ENCODE data around the gene APOC3. TPM values are rescaled to one million over a fixed set of nuclear protein-coding genes. Genes with fewer than 3 reads are reported as not detected.

Gene APOC3
- total RNA-seq, 1 donor from 2014 or later: not detected

DNA sequence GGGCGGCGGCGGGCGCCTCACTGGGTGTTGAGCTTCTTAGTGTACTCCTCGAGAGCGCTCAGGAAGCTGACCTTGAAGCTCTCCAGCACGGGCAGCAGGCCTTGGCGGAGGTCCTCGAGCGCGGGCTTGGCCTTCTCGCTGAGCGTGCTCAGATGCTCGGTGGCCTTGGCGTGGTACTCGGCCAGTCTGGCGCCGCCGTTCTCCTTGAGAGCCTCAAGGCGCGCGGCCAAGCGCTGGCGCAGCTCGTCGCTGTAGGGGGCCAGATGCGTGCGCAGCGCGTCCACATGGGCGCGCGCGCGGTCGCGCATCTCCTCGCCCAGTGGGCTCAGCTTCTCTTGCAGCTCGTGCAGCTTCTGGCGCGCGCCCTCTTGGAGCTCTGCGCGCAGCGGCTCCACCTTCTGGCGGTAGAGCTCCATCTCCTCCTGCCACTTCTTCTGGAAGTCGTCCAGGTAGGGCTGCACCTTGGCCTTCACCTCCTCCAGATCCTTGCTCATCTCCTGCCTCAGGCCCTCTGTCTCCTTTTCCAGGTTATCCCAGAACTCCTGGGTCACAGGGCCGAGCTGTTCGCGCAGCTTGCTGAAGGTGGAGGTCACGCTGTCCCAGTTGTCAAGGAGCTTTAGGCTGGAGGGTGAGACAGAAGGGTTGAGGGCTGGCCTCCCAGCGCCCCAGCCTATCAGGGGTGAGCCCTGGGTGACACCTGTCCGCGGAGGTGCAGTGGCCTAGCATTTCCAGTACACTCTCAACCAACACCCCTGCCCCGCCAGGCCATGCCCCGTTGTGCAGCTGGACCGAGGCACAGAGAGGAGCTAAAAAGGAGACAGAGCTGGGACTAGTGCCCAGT, 6.3 kb downstream of the APOC3 start:
- peak overlapping the region; percentile 40 to 70 (median 65) for H3K4me3 ChIP-seq (ENCODE audit: low read length in 3 of 3)
- H3K27me3 ChIP-seq (ENCODE audit: control insufficient read depth in 3 of 3, insufficient read depth in 3 of 3, low read length in 3 of 3): peaks cover 0 to 2% (median 0%) of the 10 kb centered on the region in 3 donors
- H3K9me3 ChIP-seq (ENCODE audit: control insufficient read depth in 3 of 3, low read length in 3 of 3): no peaks in the 10 kb centered on the region
- peak overlapping the region in 2 of 3 donors; percentile 50 to 66 for H3K9ac ChIP-seq (ENCODE audit: low read depth in 1 of 3, low read length in 3 of 3)
- H3K36me3 ChIP-seq (ENCODE audit: control insufficient read depth in 3 of 3, insufficient read depth in 3 of 3, low read length in 3 of 3): no peaks in the 10 kb centered on the region
- peak overlapping the region; percentile 48 for H3K27ac ChIP-seq (ENCODE audit: low read depth, low read length)
- peaks cover 15 to 33% (median 21%) of the 10 kb centered on the region in 3 donors for H3K4me1 ChIP-seq (ENCODE audit: control insufficient read depth in 3 of 3, insufficient read depth in 3 of 3, low read length in 3 of 3)

GRCh38 chr11:116836632-116836991, 6.9 kb downstream of the APOC3 start:
- Histone ChIP-seq H3K9me3 (ENCODE audit: control insufficient read depth in 3 of 3, low read length in 3 of 3) (no peaks in the 10 kb centered on the region), H3K27ac (ENCODE audit: low read depth, low read length) (no peak overlapping the region), H3K36me3 (ENCODE audit: control insufficient read depth in 3 of 3, insufficient read depth in 3 of 3, low read length in 3 of 3) (no peaks in the 10 kb centered on the region), H3K27me3 (ENCODE audit: control insufficient read depth in 3 of 3, insufficient read depth in 3 of 3, low read length in 3 of 3) (peaks cover 0 to 2% (median 0%) of the 10 kb centered on the region in 3 donors), H3K4me1 (ENCODE audit: control insufficient read depth in 3 of 3, insufficient read depth in 3 of 3, low read length in 3 of 3) (peaks cover 15 to 33% (median 21%) of the 10 kb centered on the region in 3 donors), H3K9ac (ENCODE audit: low read depth in 1 of 3, low read length in 3 of 3) (peak overlapping the region in 1 of 3 donors; percentile 66), H3K4me3 (ENCODE audit: low read length in 3 of 3) (peak overlapping the region in 1 of 3 donors; percentile 65)

- H3K4me3 ChIP-seq (ENCODE audit: low read length in 3 of 3): peak within 1 kb of the TSS in 2 of 3 donors; percentile 65 to 70
- no peak within 1 kb of the TSS for H3K27ac ChIP-seq (ENCODE audit: low read depth, low read length)
- H3K9ac ChIP-seq (ENCODE audit: low read depth in 1 of 3, low read length in 3 of 3): peak within 1 kb of the TSS in 1 of 3 donors; percentile 66
- H3K27me3 ChIP-seq (ENCODE audit: control insufficient read depth in 3 of 3, insufficient read depth in 3 of 3, low read length in 3 of 3): peaks cover 0 to 2% (median 0%) of the 10 kb centered on the region in 3 donors
- H3K36me3 ChIP-seq (ENCODE audit: control insufficient read depth in 3 of 3, insufficient read depth in 3 of 3, low read length in 3 of 3): no peaks in the 10 kb centered on the region
- peaks cover 15 to 33% (median 21%) of the 10 kb centered on the region in 3 donors for H3K4me1 ChIP-seq (ENCODE audit: control insufficient read depth in 3 of 3, insufficient read depth in 3 of 3, low read length in 3 of 3)
- H3K9me3 ChIP-seq (ENCODE audit: control insufficient read depth in 3 of 3, low read length in 3 of 3): no peaks in the 10 kb centered on the region
Observed at GRCh38 chr11:116837231-116838091, 7.8 kb downstream of the APOC3 start, which contains the start of gene APOA1. APOA1 (minus strand) TSS chr11:116837622; CDS start chr11:116837387, 235 bp downstream.

DNA sequence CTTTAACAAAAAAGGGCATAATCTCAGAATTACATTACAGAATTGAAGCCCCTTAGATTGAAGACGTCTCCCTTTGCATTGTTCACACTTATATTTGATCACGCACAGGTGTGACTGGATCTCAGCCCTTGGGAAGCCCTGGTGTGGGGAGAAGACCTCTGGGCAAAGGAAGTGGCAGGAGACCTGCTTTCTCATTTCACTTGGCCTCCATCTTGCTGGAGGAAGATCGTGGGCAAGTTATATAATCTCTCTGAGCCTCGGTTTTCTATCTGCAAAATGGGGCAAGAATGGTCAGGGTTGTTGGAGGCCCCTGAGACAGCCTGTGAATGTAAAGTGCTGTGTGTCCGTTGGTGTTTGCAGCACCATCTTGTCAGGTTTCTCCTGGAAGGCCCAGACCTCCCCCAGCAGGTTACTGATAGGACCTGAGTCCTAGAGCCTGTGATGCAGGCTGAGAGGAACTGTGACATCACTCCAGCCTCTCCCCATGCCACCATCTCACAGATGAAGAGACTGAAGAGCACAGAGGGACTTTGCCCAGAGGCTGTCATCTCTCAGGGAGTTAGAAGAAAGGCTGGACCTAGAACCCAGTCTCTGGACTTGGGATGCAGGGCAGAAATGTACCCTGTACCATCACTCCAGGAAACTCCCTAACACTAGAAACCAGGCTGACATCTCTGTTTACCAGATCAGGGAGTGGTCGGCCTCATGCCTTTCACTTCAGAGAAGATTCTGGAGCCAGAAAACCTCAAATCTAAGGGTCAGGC, 8.8 kb downstream of the APOC3 start:
- Histone ChIP-seq H3K9ac (ENCODE audit: low read depth in 1 of 3, low read length in 3 of 3) (no peak overlapping the region), H3K4me1 (ENCODE audit: control insufficient read depth in 3 of 3, insufficient read depth in 3 of 3, low read length in 3 of 3) (peaks cover 15 to 33% (median 21%) of the 10 kb centered on the region in 3 donors), H3K27me3 (ENCODE audit: control insufficient read depth in 3 of 3, insufficient read depth in 3 of 3, low read length in 3 of 3) (no peaks in the 10 kb centered on the region), H3K9me3 (ENCODE audit: control insufficient read depth in 3 of 3, low read length in 3 of 3) (no peaks in the 10 kb centered on the region), H3K27ac (ENCODE audit: low read depth, low read length) (no peak overlapping the region), H3K4me3 (ENCODE audit: low read length in 3 of 3) (no peak overlapping the region), H3K36me3 (ENCODE audit: control insufficient read depth in 3 of 3, insufficient read depth in 3 of 3, low read length in 3 of 3) (peaks cover 4 to 7% (median 7%) of the 10 kb centered on the region in 3 donors)

- Histone ChIP-seq H3K4me3 (ENCODE audit: low read length in 3 of 3) (no peak overlapping the region), H3K9ac (ENCODE audit: low read depth in 1 of 3, low read length in 3 of 3) (no peak overlapping the region), H3K27me3 (ENCODE audit: control insufficient read depth in 3 of 3, insufficient read depth in 3 of 3, low read length in 3 of 3) (no peaks in the 10 kb centered on the region), H3K36me3 (ENCODE audit: control insufficient read depth in 3 of 3, insufficient read depth in 3 of 3, low read length in 3 of 3) (peaks cover 9 to 18% (median 14%) of the 10 kb centered on the region in 3 donors), H3K4me1 (ENCODE audit: control insufficient read depth in 3 of 3, insufficient read depth in 3 of 3, low read length in 3 of 3) (peaks cover 12 to 29% (median 17%) of the 10 kb centered on the region in 3 donors), H3K27ac (ENCODE audit: low read depth, low read length) (no peak overlapping the region), H3K9me3 (ENCODE audit: control insufficient read depth in 3 of 3, low read length in 3 of 3) (no peaks in the 10 kb centered on the region)
Observed at GRCh38 chr11:116840224-116840745, 10.6 kb downstream of the APOC3 start.

DNA sequence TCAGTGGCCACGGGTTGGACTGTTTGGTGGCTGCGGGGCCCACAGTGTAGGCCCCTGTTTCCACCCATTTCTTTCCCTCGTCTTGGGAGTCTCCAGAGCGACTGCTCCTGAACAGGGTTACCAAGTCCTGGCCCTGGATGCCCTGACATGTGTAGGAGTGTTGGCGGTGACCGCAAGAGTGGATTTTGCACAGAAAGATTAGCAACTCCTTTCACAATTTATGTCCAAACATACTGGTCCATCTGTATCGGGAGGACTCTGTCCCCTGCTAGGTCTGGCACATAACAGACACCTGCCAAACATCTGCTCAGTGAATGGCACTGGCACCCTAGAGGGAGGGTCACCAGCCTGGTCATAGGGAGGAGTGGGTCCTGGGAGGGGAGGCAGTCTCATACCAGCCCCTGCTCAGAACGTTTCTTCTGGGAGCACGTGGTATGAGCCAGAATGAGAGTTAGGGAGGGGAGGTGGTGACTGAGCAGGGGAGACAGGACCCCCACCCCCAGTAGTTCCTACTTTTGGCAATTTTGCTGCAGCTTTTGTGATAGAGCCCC, 11.1 kb downstream of the APOC3 start:
- Histone ChIP-seq H3K4me3 (ENCODE audit: low read length in 3 of 3) (no peak overlapping the region), H3K9me3 (ENCODE audit: control insufficient read depth in 3 of 3, low read length in 3 of 3) (no peaks in the 10 kb centered on the region), H3K4me1 (ENCODE audit: control insufficient read depth in 3 of 3, insufficient read depth in 3 of 3, low read length in 3 of 3) (peaks cover 9 to 24% (median 11%) of the 10 kb centered on the region in 3 donors), H3K27me3 (ENCODE audit: control insufficient read depth in 3 of 3, insufficient read depth in 3 of 3, low read length in 3 of 3) (no peaks in the 10 kb centered on the region), H3K9ac (ENCODE audit: low read depth in 1 of 3, low read length in 3 of 3) (no peak overlapping the region), H3K27ac (ENCODE audit: low read depth, low read length) (no peak overlapping the region), H3K36me3 (ENCODE audit: control insufficient read depth in 3 of 3, insufficient read depth in 3 of 3, low read length in 3 of 3) (peaks cover 9 to 21% (median 16%) of the 10 kb centered on the region in 3 donors)

GRCh38 chr11:116842117-116842516, 12.4 kb downstream of the APOC3 start:
- Histone ChIP-seq H3K36me3 (ENCODE audit: control insufficient read depth in 3 of 3, insufficient read depth in 3 of 3, low read length in 3 of 3) (peaks cover 22 to 34% (median 29%) of the 10 kb centered on the region in 3 donors), H3K27me3 (ENCODE audit: control insufficient read depth in 3 of 3, insufficient read depth in 3 of 3, low read length in 3 of 3) (no peaks in the 10 kb centered on the region), H3K9me3 (ENCODE audit: control insufficient read depth in 3 of 3, low read length in 3 of 3) (no peaks in the 10 kb centered on the region), H3K27ac (ENCODE audit: low read depth, low read length) (no peak overlapping the region), H3K4me1 (ENCODE audit: control insufficient read depth in 3 of 3, insufficient read depth in 3 of 3, low read length in 3 of 3) (peaks cover 2 to 14% (median 3%) of the 10 kb centered on the region in 3 donors), H3K4me3 (ENCODE audit: low read length in 3 of 3) (no peak overlapping the region), H3K9ac (ENCODE audit: low read depth in 1 of 3, low read length in 3 of 3) (no peak overlapping the region)

DNA sequence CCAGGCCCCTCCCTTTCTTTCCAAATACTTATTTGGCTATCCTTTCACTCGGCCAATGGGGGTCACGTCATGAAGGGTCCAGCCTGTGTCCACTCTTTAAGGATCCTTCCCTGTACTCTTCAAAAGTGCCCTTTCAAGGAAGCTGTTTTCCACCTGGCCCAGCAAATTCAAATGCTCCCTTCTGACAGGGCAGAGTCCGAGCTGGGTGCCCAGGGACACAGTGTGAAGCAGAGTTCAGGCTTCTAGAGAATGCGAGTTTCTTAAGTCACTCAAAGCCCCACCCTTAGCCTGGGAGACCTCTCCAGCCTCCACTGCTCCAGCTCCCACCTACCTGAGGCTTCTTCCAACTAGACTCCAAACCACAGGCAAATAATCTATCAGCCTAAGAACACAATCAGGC, 13.2 kb downstream of the APOC3 start:
- Histone ChIP-seq H3K4me1 (ENCODE audit: control insufficient read depth in 3 of 3, insufficient read depth in 3 of 3, low read length in 3 of 3) (peaks cover 2 to 14% (median 3%) of the 10 kb centered on the region in 3 donors), H3K27ac (ENCODE audit: low read depth, low read length) (no peak overlapping the region), H3K9ac (ENCODE audit: low read depth in 1 of 3, low read length in 3 of 3) (no peak overlapping the region), H3K4me3 (ENCODE audit: low read length in 3 of 3) (no peak overlapping the region), H3K9me3 (ENCODE audit: control insufficient read depth in 3 of 3, low read length in 3 of 3) (no peaks in the 10 kb centered on the region), H3K27me3 (ENCODE audit: control insufficient read depth in 3 of 3, insufficient read depth in 3 of 3, low read length in 3 of 3) (no peaks in the 10 kb centered on the region), H3K36me3 (ENCODE audit: control insufficient read depth in 3 of 3, insufficient read depth in 3 of 3, low read length in 3 of 3) (peaks cover 30 to 42% (median 37%) of the 10 kb centered on the region in 3 donors)

DNA sequence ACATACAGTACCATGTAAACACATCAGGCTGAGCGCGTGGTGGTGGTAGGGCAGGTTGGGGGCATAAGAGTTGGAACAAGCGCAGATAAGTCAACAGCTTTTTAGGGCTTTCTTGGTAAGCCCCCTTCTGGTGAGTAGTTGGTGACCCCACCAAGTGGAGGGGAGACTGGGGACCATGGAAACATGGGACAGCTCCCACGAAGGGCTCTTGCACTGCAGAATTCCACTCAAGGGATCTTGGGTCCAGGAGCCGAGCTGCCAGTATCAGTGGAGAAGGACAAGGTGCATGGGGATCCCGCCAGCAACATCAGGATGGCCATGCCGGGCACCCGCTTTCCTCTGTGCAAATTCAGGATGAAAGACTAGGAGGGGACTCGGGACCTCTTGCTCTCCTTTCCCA, 14.0 kb downstream of the APOC3 start:
- Histone ChIP-seq H3K27me3 (ENCODE audit: control insufficient read depth in 3 of 3, insufficient read depth in 3 of 3, low read length in 3 of 3) (no peaks in the 10 kb centered on the region), H3K36me3 (ENCODE audit: control insufficient read depth in 3 of 3, insufficient read depth in 3 of 3, low read length in 3 of 3) (peaks cover 31 to 43% (median 41%) of the 10 kb centered on the region in 3 donors), H3K9ac (ENCODE audit: low read depth in 1 of 3, low read length in 3 of 3) (no peak overlapping the region), H3K27ac (ENCODE audit: low read depth, low read length) (no peak overlapping the region), H3K4me3 (ENCODE audit: low read length in 3 of 3) (no peak overlapping the region), H3K4me1 (ENCODE audit: control insufficient read depth in 3 of 3, insufficient read depth in 3 of 3, low read length in 3 of 3) (peaks cover 2 to 14% (median 3%) of the 10 kb centered on the region in 3 donors), H3K9me3 (ENCODE audit: control insufficient read depth in 3 of 3, low read length in 3 of 3) (no peaks in the 10 kb centered on the region)
